Keratinocyte (primary cell): Measurements from ENCODE around the gene TGFBRAP1. TPM values are rescaled to one million over a fixed set of nuclear protein-coding genes. Genes with fewer than 3 reads are reported as not detected.

Experiments used
- DNase-seq: peaks from one replicate; pipeline ENCODE4 v3.0.0-alpha.2; 2011; ENCODE audit warnings: low read depth, missing footprints, low spot score
- FAIRE-seq: peaks from 2 replicates; lab custom pipeline; 2011; peaks lifted over from hg19 to GRCh38; lab: Jason Lieb, UNC
- H2AFZ ChIP-seq: 2 replicates; pipeline ENCODE4 v1.6.0; 2012; ENCODE audit warnings: low read length, control low read depth, inconsistent platforms; ENCODE audit not compliant: control insufficient read depth
- H3K27ac ChIP-seq: 2 replicates; pipeline ENCODE4 v1.5.1; 2011; ENCODE audit warnings: low read length; ENCODE audit not compliant: control insufficient read depth, insufficient read depth
- H3K27me3 ChIP-seq: 3 replicates; pipeline ENCODE4 v1.6.0; 2011; ENCODE audit warnings: low read length; ENCODE audit not compliant: control insufficient read depth, insufficient read depth; ENCODE audit errors: extremely low read depth
- H3K36me3 ChIP-seq, 2 experiments: 2 replicates in 1 of 2; 3 replicates in 1 of 2; pipeline ENCODE4 v1.5.1; 2011; ENCODE audit warnings: low read length in 2 of 2, mild to moderate bottlenecking in 1 of 2; ENCODE audit not compliant: control insufficient read depth in 2 of 2, insufficient read depth in 2 of 2; ENCODE audit errors: extremely low read depth in 1 of 2
- H3K4me1 ChIP-seq: 3 replicates; pipeline ENCODE4 v1.5.1; 2011; ENCODE audit warnings: low read length; ENCODE audit not compliant: control insufficient read depth, insufficient read depth; ENCODE audit errors: extremely low read depth
- H3K4me2 ChIP-seq: 3 replicates; pipeline ENCODE4 v1.6.0; 2011; ENCODE audit warnings: low read depth, low read length; ENCODE audit not compliant: control insufficient read depth, insufficient read depth; ENCODE audit errors: extremely low read depth
- H3K4me3 ChIP-seq, 3 experiments: fragments of 200-600 bp in 1 of 3; sonication (generic) in 1 of 3; 2 replicates in 2 of 3; 3 replicates in 1 of 3; pipeline ENCODE4 v1.5.1; 2011 to 2016; ENCODE audit warnings: low read length in 3 of 3, mild to moderate bottlenecking in 3 of 3, control low read depth in 2 of 3, inconsistent platforms in 1 of 3, low read depth in 1 of 3, mixed read lengths in 1 of 3, mixed run types in 1 of 3, moderate library complexity in 1 of 3; ENCODE audit not compliant: control insufficient read depth in 2 of 3, insufficient read depth in 2 of 3; ENCODE audit errors: extremely low read depth in 1 of 3
- H3K79me2 ChIP-seq: 2 replicates; pipeline ENCODE4 v1.6.0; 2012; ENCODE audit warnings: low read length; ENCODE audit not compliant: control insufficient read depth, insufficient read depth
- H3K9ac ChIP-seq: 3 replicates; pipeline ENCODE4 v1.6.0; 2011; ENCODE audit warnings: low read length; ENCODE audit not compliant: control insufficient read depth, insufficient read depth; ENCODE audit errors: extremely low read depth
- H3K9me1 ChIP-seq: 3 replicates; pipeline ENCODE4 v1.6.0; 2011; ENCODE audit warnings: low read length; ENCODE audit not compliant: control insufficient read depth, insufficient read depth; ENCODE audit errors: extremely low read depth
- H3K9me3 ChIP-seq: 2 replicates; pipeline ENCODE4 v1.5.1; 2012; ENCODE audit warnings: low read depth, low read length; ENCODE audit not compliant: control insufficient read depth
- H4K20me1 ChIP-seq: 3 replicates; pipeline ENCODE4 v1.6.0; 2011; ENCODE audit warnings: low read length; ENCODE audit not compliant: control insufficient read depth, insufficient read depth; ENCODE audit errors: extremely low read depth
- EZH2 ChIP-seq: IDR thresholded peaks from one replicate; pipeline ENCODE4 v1.6.1; 2012; ENCODE audit warnings: inconsistent platforms, mild to moderate bottlenecking, low read length, moderate library complexity
- dilution Hi-C: fragments of 300-500 bp; cut with MboI; formaldehyde crosslinking; loops from one replicate; pipeline ENCODE4 v1.7.0; 2020; ENCODE audit warnings: low sequenced_read_pairs; ENCODE audit not compliant: extremely low pct_ligation_motif_present
- polyA plus RNA-seq, 5 experiments: library from polyadenylated mRNA; depleted of rRNA in 3 of 5; stranded (reverse) in 3 of 5; stranded (forward) in 1 of 5; unstranded in 1 of 5; fragments of >200 nt; gene quantifications; 1 replicate in 1 of 5; 2 replicates in 3 of 5; 3 replicates in 1 of 5; pipeline versions ENCODE4 v1.2.1 to v1.2.3, GENCODE V29; 2011 to 2012; ENCODE audit warnings: missing spikeins in 2 of 5, low read depth in 1 of 5, low replicate concordance in 1 of 5
- TF ChIP-seq, protein P1 (sequence below), 3 experiments: IDR thresholded peaks in 1 of 3; conservative IDR thresholded peaks in 1 of 3; optimal IDR thresholded peaks in 1 of 3; 2 replicates in 2 of 3; 3 replicates in 1 of 3; pipeline versions ENCODE3 to v1.5.1; 2011; ENCODE audit warnings: low read length in 3 of 3, mild to moderate bottlenecking in 3 of 3, moderate library complexity in 2 of 3, control low read depth in 1 of 3, inconsistent platforms in 1 of 3; ENCODE audit not compliant: insufficient read depth in 2 of 3; ENCODE audit errors: extremely low read depth in 1 of 3

The TGFBRAP1 gene
- polyA plus RNA-seq, 1 donor (not counting 4 experiments of a cell fraction or from before 2014, with no cell fraction given) = 9.3 TPM

DNA sequence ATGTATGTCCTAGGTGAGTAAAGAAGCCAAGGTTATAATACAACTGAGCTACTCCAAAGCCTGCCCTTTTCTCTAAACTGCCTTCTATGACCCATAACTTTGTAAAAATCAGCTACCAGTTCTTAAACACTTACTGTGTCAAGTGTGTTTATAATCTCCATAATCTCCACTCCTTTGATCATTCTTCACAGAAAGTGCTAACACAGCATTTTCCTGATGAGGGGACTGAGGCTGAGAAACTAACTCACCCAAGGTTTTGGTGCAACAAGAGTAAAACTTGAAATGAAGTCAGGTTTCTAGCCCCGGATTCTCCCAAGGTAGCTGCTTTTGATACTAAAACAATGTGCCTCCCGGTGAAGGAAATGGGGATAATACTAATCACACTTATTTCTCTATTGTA lies 5.9 kb upstream of the TGFBRAP1 start:
- Histone ChIP-seq H3K4me1 (peaks cover 19% of the 10 kb centered on the region), H3K27ac (no peak overlapping the region), H3K36me3 (peaks cover 3 to 5% of the 10 kb centered on the region in 2 experiments), H3K27me3 (no peaks in the 10 kb centered on the region), H3K9ac (no peak overlapping the region), H4K20me1 (no peaks in the 10 kb centered on the region), H3K9me3 (no peaks in the 10 kb centered on the region), H3K4me2 (no peak overlapping the region), H3K4me3 (no peak overlapping the region), H3K9me1 (no peaks in the 10 kb centered on the region), H3K79me2 (peaks cover 42% of the 10 kb centered on the region), H2AFZ (no peak overlapping the region)
- TF ChIP-seq, protein P1, sequence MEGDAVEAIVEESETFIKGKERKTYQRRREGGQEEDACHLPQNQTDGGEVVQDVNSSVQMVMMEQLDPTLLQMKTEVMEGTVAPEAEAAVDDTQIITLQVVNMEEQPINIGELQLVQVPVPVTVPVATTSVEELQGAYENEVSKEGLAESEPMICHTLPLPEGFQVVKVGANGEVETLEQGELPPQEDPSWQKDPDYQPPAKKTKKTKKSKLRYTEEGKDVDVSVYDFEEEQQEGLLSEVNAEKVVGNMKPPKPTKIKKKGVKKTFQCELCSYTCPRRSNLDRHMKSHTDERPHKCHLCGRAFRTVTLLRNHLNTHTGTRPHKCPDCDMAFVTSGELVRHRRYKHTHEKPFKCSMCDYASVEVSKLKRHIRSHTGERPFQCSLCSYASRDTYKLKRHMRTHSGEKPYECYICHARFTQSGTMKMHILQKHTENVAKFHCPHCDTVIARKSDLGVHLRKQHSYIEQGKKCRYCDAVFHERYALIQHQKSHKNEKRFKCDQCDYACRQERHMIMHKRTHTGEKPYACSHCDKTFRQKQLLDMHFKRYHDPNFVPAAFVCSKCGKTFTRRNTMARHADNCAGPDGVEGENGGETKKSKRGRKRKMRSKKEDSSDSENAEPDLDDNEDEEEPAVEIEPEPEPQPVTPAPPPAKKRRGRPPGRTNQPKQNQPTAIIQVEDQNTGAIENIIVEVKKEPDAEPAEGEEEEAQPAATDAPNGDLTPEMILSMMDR (optimal IDR thresholded peaks at IDR 0.05 in 1 of 3, IDR thresholded peaks at IDR 0.05 in 1 of 3, conservative IDR thresholded peaks at IDR 0.05 in 1 of 3; ENCODE audit: extremely low read depth in 1 of 3, insufficient read depth in 2 of 3, low read length in 3 of 3) = no peak
- no peak for TF ChIP-seq EZH2
- FAIRE-seq = no peak
- dilution Hi-C loops = no loop called here
- no peak for DNase-seq

DNA sequence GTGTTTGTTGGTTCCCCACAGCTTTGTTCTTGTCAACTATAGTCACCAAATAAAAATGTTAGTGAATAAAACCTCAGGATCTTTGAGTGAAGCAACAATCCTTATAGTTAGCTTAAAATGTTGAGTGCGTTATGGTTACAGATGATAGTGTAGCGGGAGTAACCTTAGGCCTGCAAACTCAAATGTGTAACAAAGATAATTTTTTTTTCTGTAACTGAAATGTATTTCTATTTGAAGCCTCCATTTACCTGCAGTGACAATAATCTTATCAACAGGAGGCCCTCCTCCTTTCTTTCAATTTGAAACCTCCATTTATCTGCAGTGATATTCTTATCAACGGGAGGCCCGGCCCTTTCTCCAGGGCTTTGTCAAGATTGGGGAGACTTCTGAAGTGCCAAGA lies 4.7 kb upstream of the TGFBRAP1 start:
- Histone ChIP-seq H3K9ac (no peak overlapping the region), H3K4me2 (no peak overlapping the region), H2AFZ (no peak overlapping the region), H3K79me2 (peaks cover 30% of the 10 kb centered on the region), H3K27me3 (no peaks in the 10 kb centered on the region), H3K27ac (no peak overlapping the region), H3K4me1 (peaks cover 24% of the 10 kb centered on the region), H3K4me3 (no peak overlapping the region), H3K9me1 (no peaks in the 10 kb centered on the region), H3K9me3 (no peaks in the 10 kb centered on the region), H3K36me3 (no peaks in the 10 kb centered on the region), H4K20me1 (no peaks in the 10 kb centered on the region)
- dilution Hi-C loops = no loop called here
- DNase-seq = no peak
- TF ChIP-seq, protein P1 (optimal IDR thresholded peaks at IDR 0.05 in 1 of 3, IDR thresholded peaks at IDR 0.05 in 1 of 3, conservative IDR thresholded peaks at IDR 0.05 in 1 of 3; ENCODE audit: extremely low read depth in 1 of 3, insufficient read depth in 2 of 3, low read length in 3 of 3) = no peak
- no peak for TF ChIP-seq EZH2
- no peak for FAIRE-seq
